Testis (tissue), 2 donors: ENCODE data around the gene CDK2AP2.

ENCODE experiments used
- POLR2A ChIP-seq: fragments of 450-650 bp; IDR thresholded peaks from one replicate; pipeline ENCODE4 v1.6.1; 2017; ENCODE audit warnings: antibody characterized with exemption, mild to moderate bottlenecking, moderate library complexity
- TF ChIP-seq, protein P1 (sequence below), 3 experiments: fragments of 450-650 bp in 2 of 3; fragments of 200-600 bp in 1 of 3; sonication (generic) in 1 of 3; IDR thresholded peaks; one replicate each; pipeline ENCODE4 v1.5.1; 2016 to 2019; ENCODE audit warnings: antibody characterized with exemption in 3 of 3, mild to moderate bottlenecking in 2 of 3, moderate library complexity in 1 of 3

DNA sequence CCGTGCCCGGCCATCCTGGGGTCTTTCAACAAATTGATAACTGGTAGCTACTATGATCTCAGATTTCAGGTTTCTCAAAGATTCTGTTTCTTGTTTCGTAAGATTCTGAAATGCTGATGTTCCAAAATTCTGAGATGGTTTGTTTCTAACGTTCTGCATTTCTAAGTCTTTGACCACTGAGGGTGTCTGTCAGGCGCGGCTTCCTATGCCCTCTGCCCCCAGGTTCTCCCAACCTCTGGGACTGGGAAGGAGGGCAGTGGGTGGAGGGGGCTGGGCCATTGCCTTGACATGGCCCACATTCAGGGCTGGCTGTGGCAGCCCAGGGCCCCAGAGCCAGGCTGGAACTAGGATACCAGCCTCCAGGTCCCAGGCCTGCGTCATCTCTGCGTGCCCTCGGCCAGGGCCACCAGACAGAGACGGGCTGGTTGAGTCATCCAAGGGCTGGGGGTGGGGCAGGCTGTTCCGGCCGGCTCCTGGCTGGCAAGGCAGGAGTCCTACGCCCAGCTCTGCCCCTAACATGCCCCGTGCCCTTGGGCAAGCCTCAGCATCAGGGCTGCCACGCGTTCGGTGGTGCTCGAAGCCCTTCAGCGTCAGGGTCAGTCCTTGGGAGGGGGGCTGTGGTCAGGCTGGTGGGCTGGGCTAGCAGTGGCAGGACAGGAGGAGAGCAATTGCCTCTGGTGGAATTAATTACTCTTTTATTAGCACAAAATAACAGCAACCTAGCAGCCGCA, 44.1 kb downstream of the CDK2AP2 start:
- TF ChIP-seq, protein P1, sequence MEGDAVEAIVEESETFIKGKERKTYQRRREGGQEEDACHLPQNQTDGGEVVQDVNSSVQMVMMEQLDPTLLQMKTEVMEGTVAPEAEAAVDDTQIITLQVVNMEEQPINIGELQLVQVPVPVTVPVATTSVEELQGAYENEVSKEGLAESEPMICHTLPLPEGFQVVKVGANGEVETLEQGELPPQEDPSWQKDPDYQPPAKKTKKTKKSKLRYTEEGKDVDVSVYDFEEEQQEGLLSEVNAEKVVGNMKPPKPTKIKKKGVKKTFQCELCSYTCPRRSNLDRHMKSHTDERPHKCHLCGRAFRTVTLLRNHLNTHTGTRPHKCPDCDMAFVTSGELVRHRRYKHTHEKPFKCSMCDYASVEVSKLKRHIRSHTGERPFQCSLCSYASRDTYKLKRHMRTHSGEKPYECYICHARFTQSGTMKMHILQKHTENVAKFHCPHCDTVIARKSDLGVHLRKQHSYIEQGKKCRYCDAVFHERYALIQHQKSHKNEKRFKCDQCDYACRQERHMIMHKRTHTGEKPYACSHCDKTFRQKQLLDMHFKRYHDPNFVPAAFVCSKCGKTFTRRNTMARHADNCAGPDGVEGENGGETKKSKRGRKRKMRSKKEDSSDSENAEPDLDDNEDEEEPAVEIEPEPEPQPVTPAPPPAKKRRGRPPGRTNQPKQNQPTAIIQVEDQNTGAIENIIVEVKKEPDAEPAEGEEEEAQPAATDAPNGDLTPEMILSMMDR (IDR thresholded peaks at IDR 0.05) = no peak
- TF ChIP-seq POLR2A = no peak
